Activated CD4-positive, CD25-positive, alpha-beta regulatory T cell treated with anti-CD3 and anti-CD28 coated beads, Interleukin-2, amount 50 U/mL, for 24 hours (primary cell): ENCODE measurements around the gene NFIL3.
"Not testable (repeated sequence)": the region's sequence is repeated elsewhere in the genome, so short reads cannot be mapped to it uniquely, and the experiment has no call there.

Experiments
- ATAC-seq, 2 donors: fragments of 150-1000 bp; cut with Tn5 transposase; one replicate each; pipeline ENCODE4 v1.10.0; 2021; ENCODE audit warnings: mild to moderate bottlenecking in 1 of 2, moderate library complexity in 1 of 2

Gene NFIL3

GRCh38 chr9:91395106-91395552 lies 28.5 kb downstream of the NFIL3 start:
- peak; percentile 15 to 18 for ATAC-seq

GRCh38 chr9:91393826-91394225 lies 29.8 kb downstream of the NFIL3 start:
- ATAC-seq, result no peak

GRCh38 chr9:91392435-91392834 lies 31.2 kb downstream of the NFIL3 start:
- ATAC-seq, result no peak

- ATAC-seq, result no peak
These were observed 31.8 kb downstream of the NFIL3 start for GRCh38 chr9:91391818-91392217.

GRCh38 chr9:91391412-91391811 lies 32.2 kb downstream of the NFIL3 start:
- ATAC-seq, result no peak

GRCh38 chr9:91389686-91390085 lies 33.9 kb downstream of the NFIL3 start:
- not testable (repeated sequence) for ATAC-seq

- no peak for ATAC-seq
These were observed 36.9 kb downstream of the NFIL3 start for GRCh38 chr9:91386765-91387164.

- ATAC-seq, result no peak
These were observed 38.7 kb downstream of the NFIL3 start for GRCh38 chr9:91384954-91385353.

GRCh38 chr9:91383577-91383976 lies 40.1 kb downstream of the NFIL3 start:
- no peak for ATAC-seq

- ATAC-seq, result no peak
These were observed 41.3 kb downstream of the NFIL3 start for GRCh38 chr9:91382298-91382697.

GRCh38 chr9:91379426-91379825 lies 44.2 kb downstream of the NFIL3 start:
- ATAC-seq, result no peak

- no peak for ATAC-seq
These were observed 44.9 kb downstream of the NFIL3 start for GRCh38 chr9:91378695-91379127.

- ATAC-seq, result not testable (repeated sequence)
These were observed 45.6 kb downstream of the NFIL3 start for GRCh38 chr9:91378054-91378453.

- ATAC-seq, result no peak
These were observed 47.4 kb downstream of the NFIL3 start for GRCh38 chr9:91376239-91376638.

GRCh38 chr9:91374939-91375338 lies 48.7 kb downstream of the NFIL3 start:
- no peak for ATAC-seq

GRCh38 chr9:91371894-91372293 lies 51.7 kb downstream of the NFIL3 start:
- ATAC-seq, result no peak

GRCh38 chr9:91370006-91370405 lies 53.6 kb downstream of the NFIL3 start:
- not testable (repeated sequence) for ATAC-seq

GRCh38 chr9:91364702-91365101 lies 58.9 kb downstream of the NFIL3 start:
- no peak for ATAC-seq

GRCh38 chr9:91364005-91364404 lies 59.6 kb downstream of the NFIL3 start:
- ATAC-seq, result no peak

- ATAC-seq, result no peak
These were observed 61.5 kb downstream of the NFIL3 start for GRCh38 chr9:91362051-91362611.

GRCh38 chr9:91361291-91362050 lies 62.2 kb downstream of the NFIL3 start, which contains the start of gene AUH:
TSS of gene AUH (minus strand) at chr9:91361918. CDS start at chr9:91361889, 29 bp downstream.
- peak; percentile 86 to 88 for ATAC-seq

GRCh38 chr9:91360551-91361290 lies 62.9 kb downstream of the NFIL3 start:
- ATAC-seq, result no peak

GRCh38 chr9:91359734-91360470 lies 63.7 kb downstream of the NFIL3 start:
- ATAC-seq, result no peak
